OCI-LY7 (cell line): ENCODE measurements around the gene DST. TPM values are rescaled to one million over a fixed set of nuclear protein-coding genes. Genes with fewer than 3 reads are reported as not detected.

ENCODE experiments used
- BruUV-seq: library from RNA; stranded (reverse); fragments of 400-500 nt; replicated peaks from 2 replicates; lab custom pipeline; 2021; lab: Mats Ljungman, UMichigan
- CTCF ChIA-PET: fragments of 300-600 bp; sonication (Branson Sonifier 250); formaldehyde crosslinking; loops from one replicate; lab custom pipeline; 2022; ENCODE audit warnings: antibody characterized with exemption; ENCODE audit not compliant: unreplicated experiment; lab: Charles Lee
- POLR2A ChIA-PET: fragments of 300-600 bp; sonication (Branson Sonifier 250); formaldehyde crosslinking; loops from one replicate; lab custom pipeline; 2022; ENCODE audit warnings: antibody characterized with exemption; lab: Charles Lee
- DNase-seq: peaks from one replicate; pipeline ENCODE4 v3.0.0-alpha.2; 2015; ENCODE audit warnings: low spot score
- H2AFZ ChIP-seq: fragments of 200-600 bp; sonication (generic), shearing (Covaris generic); 2 replicates; pipeline ENCODE4 v1.6.1; 2014; ENCODE audit warnings: mild to moderate bottlenecking, antibody characterized with exemption, low read length, moderate library complexity
- H3K27ac ChIP-seq: fragments of 200-600 bp; sonication (generic); 2 replicates; pipeline ENCODE4 v1.5.1; 2014; ENCODE audit warnings: mixed run types, low read depth, mild to moderate bottlenecking, moderate library complexity, low read length, inconsistent platforms; ENCODE audit not compliant: poor library complexity, severe bottlenecking
- H3K36me3 ChIP-seq: fragments of 200-600 bp; sonication (generic); 2 replicates; pipeline ENCODE4 v1.6.1; 2014; ENCODE audit warnings: mild to moderate bottlenecking, antibody characterized with exemption, low read length, moderate library complexity, mixed read lengths; ENCODE audit not compliant: insufficient read depth
- H3K4me1 ChIP-seq: fragments of 200-600 bp; sonication (generic); 2 replicates; pipeline ENCODE4 v1.5.1; 2014; ENCODE audit warnings: mild to moderate bottlenecking, low read length; ENCODE audit not compliant: insufficient read depth, poor library complexity, severe bottlenecking
- H3K4me2 ChIP-seq: fragments of 200-600 bp; sonication (generic); 2 replicates; pipeline ENCODE4 v1.6.1; 2014; ENCODE audit warnings: mild to moderate bottlenecking, low read length
- H3K4me3 ChIP-seq: fragments of 200-600 bp; sonication (generic); 2 replicates; pipeline ENCODE4 v1.5.1; 2014; ENCODE audit warnings: mild to moderate bottlenecking, low read depth, low read length; ENCODE audit not compliant: poor library complexity, severe bottlenecking
- H3K79me2 ChIP-seq: fragments of 200-600 bp; sonication (generic); 2 replicates; pipeline ENCODE4 v1.6.1; 2016; ENCODE audit warnings: low read depth, mild to moderate bottlenecking, low read length, moderate library complexity, mixed read lengths; ENCODE audit not compliant: insufficient read depth
- H3K9me2 ChIP-seq: fragments of 200-600 bp; sonication (generic); 2 replicates; pipeline ENCODE4 v1.6.1; 2016; ENCODE audit warnings: mild to moderate bottlenecking, low read length, mixed read lengths; ENCODE audit not compliant: insufficient read depth
- H3K9me3 ChIP-seq: fragments of 200-600 bp; sonication (generic); 2 replicates; pipeline ENCODE4 v1.6.1; 2014; ENCODE audit warnings: mild to moderate bottlenecking, mixed run types, low read length, mixed read lengths
- H4K20me1 ChIP-seq: fragments of 200-600 bp; sonication (generic); 2 replicates; pipeline ENCODE4 v1.6.1; 2014; ENCODE audit warnings: mild to moderate bottlenecking, antibody characterized with exemption, low read length, moderate library complexity, mixed read lengths; ENCODE audit not compliant: insufficient read depth
- EZH2phosphoT487 ChIP-seq: fragments of 200-600 bp; sonication (generic); IDR thresholded peaks from 2 replicates; pipeline ENCODE4 v1.6.1; 2018; ENCODE audit warnings: low read depth, borderline replicate concordance, mild to moderate bottlenecking, mixed run types, antibody characterized with exemption, low read length, moderate library complexity, mixed read lengths
- intact Hi-C: fragments of 100-400 bp; cut with micrococcal nuclease; formaldehyde crosslinking; loops from one replicate; pipeline ENCODE4 v1.10.0; 2022; ENCODE audit not compliant: unreplicated experiment
- total RNA-seq, 2 experiments: library from RNA; depleted of rRNA in 1 of 2; stranded (reverse); fragments of >200 nt in 1 of 2; shearing (Covaris generic) in 1 of 2; gene quantifications; 2 replicates each; pipeline ENCODE4 v1.2.3, GENCODE V29; 2014 to 2022
- TF ChIP-seq, protein P1 (sequence below): fragments of 200-600 bp; sonication (generic); conservative IDR thresholded peaks from 2 replicates; pipeline ENCODE4 v1.5.1; 2014; ENCODE audit warnings: mild to moderate bottlenecking, antibody characterized with exemption, low read length, moderate library complexity, mixed read lengths

The DST gene
- total RNA-seq, 2 experiments from 2014 or later = 8.4 to 19.4 TPM

DNA sequence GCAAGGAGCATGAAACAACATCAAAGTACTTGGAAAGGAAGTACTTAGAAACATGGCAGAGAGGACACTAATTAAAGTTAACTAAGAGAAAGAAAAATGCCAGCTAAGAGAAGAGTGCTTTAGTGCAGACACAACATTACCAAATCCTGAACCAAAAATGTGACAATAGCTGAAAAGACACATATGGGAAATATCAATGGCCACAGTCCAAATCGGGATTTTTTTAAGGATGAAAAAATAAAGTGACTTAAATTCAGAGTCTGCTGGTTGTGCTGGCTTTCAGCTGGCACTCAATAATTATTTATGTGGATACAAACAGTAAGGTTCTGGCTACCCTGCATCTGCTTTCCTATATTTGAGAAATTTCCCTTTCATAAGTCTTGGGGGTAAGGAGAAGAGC, 12.6 kb upstream of the DST start:
- CTCF ChIA-PET = no interaction called here
- no TSS peak for BruUV-seq
- Histone ChIP-seq H3K4me2 (no peak overlapping the region), H3K9me3 (no peaks in the 10 kb centered on the region), H3K4me3 (no peak overlapping the region), H4K20me1 (no peaks in the 10 kb centered on the region), H2AFZ (no peak overlapping the region), H3K27ac (no peak overlapping the region), H3K36me3 (no peaks in the 10 kb centered on the region), H3K79me2 (no peaks in the 10 kb centered on the region), H3K9me2 (no peaks in the 10 kb centered on the region), H3K4me1 (no peaks in the 10 kb centered on the region)
- intact Hi-C loops = no loop called here
- POLR2A ChIA-PET = interaction anchor here (0.7 kb wide), 1 partner anchor 52 kb away, joined by 3 read pairs; no protein-coding TSS in a partner anchor
- TF ChIP-seq, protein P1, sequence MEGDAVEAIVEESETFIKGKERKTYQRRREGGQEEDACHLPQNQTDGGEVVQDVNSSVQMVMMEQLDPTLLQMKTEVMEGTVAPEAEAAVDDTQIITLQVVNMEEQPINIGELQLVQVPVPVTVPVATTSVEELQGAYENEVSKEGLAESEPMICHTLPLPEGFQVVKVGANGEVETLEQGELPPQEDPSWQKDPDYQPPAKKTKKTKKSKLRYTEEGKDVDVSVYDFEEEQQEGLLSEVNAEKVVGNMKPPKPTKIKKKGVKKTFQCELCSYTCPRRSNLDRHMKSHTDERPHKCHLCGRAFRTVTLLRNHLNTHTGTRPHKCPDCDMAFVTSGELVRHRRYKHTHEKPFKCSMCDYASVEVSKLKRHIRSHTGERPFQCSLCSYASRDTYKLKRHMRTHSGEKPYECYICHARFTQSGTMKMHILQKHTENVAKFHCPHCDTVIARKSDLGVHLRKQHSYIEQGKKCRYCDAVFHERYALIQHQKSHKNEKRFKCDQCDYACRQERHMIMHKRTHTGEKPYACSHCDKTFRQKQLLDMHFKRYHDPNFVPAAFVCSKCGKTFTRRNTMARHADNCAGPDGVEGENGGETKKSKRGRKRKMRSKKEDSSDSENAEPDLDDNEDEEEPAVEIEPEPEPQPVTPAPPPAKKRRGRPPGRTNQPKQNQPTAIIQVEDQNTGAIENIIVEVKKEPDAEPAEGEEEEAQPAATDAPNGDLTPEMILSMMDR = no peak
- no peak for TF ChIP-seq EZH2phosphoT487
- no peak for DNase-seq

DNA sequence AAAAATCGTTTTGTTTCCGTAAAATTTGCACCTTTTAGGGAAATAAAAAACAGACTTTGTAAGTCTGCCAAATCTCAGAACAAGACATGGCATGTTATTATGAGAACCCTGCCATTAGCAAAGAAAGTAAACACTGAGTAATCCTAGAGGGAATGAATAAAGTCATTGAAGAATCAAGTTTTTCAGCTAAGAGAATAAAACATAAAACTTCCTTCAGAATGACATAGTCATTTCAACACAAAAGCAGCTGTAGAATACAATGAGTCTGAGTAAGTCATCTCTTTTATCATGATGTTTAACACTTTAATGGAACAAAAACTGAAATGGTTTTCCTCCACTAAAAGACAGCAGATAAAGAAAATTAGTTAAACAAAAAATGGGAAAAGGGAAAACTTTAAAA, 10.3 kb upstream of the DST start:
- Histone ChIP-seq H3K36me3 (no peaks in the 10 kb centered on the region), H3K4me2 (no peak overlapping the region), H3K4me3 (no peak overlapping the region), H3K27ac (no peak overlapping the region), H3K79me2 (no peaks in the 10 kb centered on the region), H3K4me1 (no peaks in the 10 kb centered on the region), H2AFZ (no peak overlapping the region), H3K9me3 (no peaks in the 10 kb centered on the region), H3K9me2 (no peaks in the 10 kb centered on the region), H4K20me1 (no peaks in the 10 kb centered on the region)
- TF ChIP-seq, protein P1 = no peak
- no peak for TF ChIP-seq EZH2phosphoT487
- no peak for DNase-seq
- ChIA-PET CTCF (no interaction called here), POLR2A (interaction anchor here (0.6 kb wide), 2 partner anchors 27 to 447 kb away, joined by 3 to 4 read pairs; no protein-coding TSS in a partner anchor)
- intact Hi-C loops = no loop called here
- BruUV-seq = no TSS peak

DNA sequence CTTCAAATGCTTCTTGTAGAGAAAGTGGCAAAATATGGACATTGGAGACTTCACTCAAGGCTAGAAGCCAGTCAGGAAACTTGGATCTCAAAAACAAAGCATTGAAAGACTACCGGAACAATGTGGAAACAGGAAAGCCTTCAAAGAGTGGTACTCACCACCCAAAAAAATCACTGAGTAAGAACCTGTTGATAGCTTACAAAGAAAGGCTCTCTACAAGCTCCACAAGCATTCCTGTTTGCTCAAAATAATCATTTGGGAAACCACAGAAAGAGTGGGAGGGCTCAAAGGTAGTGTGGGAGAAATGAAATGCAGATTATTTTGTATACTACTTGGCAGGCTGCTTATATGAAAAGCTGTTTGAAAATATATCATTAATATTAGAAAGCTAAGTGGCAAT, 9.5 kb upstream of the DST start:
- no peak overlapping the region for H3K4me2 ChIP-seq
- H4K20me1 ChIP-seq = no peaks in the 10 kb centered on the region
- no peak for DNase-seq
- POLR2A ChIA-PET = no interaction called here
- intact Hi-C loops = no loop called here
- no peak overlapping the region for H2AFZ ChIP-seq
- H3K4me3 ChIP-seq = no peak overlapping the region
- TF ChIP-seq, protein P1 = no peak
- TF ChIP-seq EZH2phosphoT487 = no peak
- no peak overlapping the region for H3K27ac ChIP-seq
- H3K9me2 ChIP-seq = no peaks in the 10 kb centered on the region
- H3K36me3 ChIP-seq = no peaks in the 10 kb centered on the region
- no TSS peak for BruUV-seq
- no peaks in the 10 kb centered on the region for H3K79me2 ChIP-seq
- no peaks in the 10 kb centered on the region for H3K4me1 ChIP-seq
- CTCF ChIA-PET = no interaction called here
- H3K9me3 ChIP-seq = no peaks in the 10 kb centered on the region
